T-helper 9 cell (primary cell): ENCODE results near the gene C12orf76.
"Not testable (repeated sequence)": the region's sequence is repeated elsewhere in the genome, so short reads cannot be mapped to it uniquely, and the experiment has no call there.

ENCODE experiments used
- DNase-seq: peaks from one replicate; pipeline ENCODE4 v3.0.0-alpha.2; 2020

Gene C12orf76

DNA sequence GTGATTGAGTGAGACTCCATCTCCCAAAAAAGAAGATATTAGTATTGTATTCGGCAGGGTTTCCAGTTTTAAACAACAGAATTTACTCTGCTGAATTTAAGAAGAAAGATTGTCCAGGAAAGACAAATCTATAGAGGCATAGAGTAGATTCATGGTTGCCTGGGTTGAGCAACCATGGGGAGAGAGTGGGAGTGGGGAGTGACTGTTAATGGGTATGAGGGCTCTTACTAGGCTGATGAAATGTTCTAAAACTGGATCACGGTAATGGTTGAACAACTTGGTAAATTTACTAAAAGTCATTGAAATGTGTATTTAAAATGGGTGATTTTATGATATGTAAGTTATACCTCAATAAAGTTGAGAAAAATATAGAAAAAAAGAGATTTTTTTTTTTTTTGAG, 13.9 kb upstream of the C12orf76 start:
- DNase-seq, result no peak

DNA sequence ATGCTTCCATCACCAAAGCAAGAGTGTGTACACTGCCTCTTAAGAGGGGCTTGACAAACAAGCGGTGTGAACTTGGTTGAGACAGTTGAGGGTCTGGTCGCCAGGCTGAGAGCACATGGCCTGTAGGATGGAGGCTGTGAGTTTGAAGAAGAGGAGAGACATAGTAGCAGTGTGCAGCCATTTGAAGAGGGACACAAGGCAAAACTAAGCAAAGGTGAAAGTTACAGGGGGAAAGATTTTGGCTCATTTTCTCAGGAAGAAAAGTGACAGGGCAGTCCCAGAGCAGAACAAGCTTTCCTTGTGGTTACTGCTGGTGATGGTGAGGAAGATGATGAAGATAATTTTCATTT, 11.3 kb upstream of the C12orf76 start:
- DNase-seq, result no peak

DNA sequence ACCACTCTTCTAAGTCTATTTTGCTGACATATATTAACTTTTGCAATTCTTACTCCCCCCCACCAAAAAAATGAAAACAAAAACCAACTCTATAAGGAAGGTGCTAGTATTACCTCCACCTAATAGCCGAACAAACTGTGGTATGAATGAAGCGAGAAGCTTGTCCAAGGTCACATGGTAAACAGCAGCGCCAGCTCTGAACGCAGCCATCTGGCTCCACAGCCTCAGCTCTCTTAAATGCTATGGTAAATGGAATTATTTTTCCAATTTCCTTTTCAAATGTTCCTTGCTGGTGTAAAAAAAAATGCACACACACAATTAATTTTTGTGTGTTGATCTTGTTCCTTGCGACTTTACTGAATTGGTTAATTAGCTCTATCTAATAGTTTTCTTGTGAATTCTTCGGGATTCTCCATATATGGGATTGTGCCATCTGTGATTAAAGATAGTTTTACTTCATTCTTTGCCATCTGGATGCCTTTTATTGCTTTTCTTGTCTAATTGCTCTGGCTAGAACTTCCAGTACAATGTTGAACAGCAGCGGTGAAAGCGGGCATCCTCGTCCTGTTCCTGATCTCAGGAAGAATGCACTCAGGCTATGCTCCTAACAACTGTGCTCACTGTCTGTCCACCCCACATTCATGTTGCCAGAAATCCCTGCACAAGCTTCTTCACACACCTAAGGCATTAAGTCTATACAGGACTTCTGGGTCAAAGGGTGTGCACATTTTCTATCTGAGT, 10.7 kb upstream of the C12orf76 start:
- DNase-seq, result no peak

DNA sequence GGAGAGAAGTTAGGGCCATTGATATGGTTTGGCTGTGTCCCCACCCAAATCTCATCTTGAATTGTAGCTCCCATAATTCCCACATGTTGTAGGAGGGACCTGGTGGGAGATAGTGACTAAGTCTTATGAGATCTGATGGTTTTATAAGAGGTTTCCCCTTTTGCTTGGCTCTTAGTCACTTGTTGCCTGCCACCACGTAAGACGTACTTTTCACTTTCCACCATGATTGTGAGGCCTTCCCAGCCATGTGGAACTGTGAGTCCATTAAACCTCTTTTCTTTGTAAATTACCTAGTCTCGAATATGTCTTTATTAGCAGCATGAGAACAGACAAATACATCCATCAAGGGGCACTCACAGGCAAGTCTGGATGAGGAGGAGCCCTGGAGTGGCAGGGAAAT, 8.3 kb upstream of the C12orf76 start:
- not testable (repeated sequence) for DNase-seq

DNA sequence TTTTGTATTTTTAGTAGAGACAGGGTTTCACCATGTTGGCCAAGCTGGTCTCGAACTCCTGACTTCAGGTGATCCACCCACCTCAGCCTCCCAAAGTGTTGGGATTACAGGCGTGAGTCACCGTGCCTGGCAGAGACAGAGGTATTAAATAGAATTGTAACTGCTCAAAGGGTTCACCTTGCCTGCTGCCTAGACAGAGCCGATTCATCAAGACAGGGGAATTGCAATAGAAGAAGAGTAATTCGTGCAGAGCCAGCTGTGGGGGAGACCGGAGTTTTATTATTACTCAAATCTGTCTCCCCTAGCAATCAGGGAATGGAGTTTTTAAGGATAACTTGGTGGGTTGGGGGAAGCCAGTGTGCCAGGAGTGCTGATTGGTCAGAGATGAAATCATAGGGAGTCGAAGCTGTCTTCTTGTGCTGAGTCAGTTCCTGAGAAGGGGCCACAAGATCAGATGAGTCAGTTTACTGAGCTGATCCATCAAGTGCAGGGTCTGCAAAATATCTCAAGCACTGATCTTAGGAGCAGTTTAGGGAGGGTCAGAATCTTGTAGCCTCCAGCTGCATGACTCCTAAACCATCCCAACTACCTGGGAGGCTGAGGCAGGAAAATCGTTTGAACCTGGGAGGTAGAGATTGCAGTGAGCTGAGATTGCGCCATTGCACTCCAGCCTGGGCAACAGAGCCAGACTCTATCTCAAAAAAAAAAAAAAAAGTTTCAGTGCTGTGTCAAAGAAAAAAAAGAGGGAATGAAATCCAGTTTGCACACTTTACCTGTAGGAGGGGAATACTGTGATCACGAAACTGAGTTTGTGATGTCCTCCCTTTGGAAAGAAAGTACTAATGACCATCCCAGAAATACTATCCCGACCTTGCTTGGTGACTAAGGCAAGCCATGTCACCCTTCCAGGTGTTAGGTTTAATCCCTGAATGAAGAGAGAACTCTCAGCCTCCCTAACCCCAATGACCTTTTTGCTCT, 7.3 kb upstream of the C12orf76 start:
- DNase-seq, result not testable (repeated sequence)

DNA sequence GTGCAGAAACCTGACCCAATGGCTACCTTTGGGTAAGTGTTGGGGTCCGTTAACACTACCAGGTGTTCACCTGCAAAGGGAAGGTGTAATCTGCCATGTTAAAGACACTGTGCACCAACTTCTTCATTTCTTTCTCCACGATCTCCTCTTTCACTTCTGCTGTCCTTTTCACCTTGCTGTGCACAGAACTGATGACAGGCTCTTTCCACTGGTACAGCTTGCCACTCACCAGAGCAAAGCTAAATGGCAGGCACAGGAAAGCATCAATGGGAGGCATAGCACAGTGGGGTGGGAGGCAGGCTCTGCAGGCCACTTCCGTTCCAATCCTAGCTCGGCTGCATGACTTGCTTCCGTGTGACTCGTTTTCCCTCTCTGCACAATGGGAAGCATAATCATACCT, 2.6 kb upstream of the C12orf76 start:
- no peak for DNase-seq

DNA sequence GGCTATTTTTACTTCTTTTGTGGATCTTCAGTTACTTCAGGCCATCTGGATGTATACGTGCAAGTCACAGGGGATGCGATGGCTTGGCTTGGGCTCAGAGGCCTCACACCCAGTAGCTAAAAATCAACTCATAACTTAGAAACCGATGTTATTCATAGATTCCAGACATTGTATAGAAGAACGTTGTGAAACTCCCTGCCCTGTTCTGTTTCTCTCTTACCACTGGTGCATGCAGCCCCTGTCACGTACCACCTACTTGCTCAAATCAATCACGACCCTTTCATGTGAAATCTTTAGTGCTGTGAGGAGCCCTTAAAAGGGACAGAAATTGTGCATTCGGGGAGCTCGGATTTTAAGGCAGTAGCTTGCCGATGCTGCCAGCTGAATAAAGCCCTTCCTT, 1.3 kb upstream of the C12orf76 start:
- DNase-seq, result not testable (repeated sequence)

DNA sequence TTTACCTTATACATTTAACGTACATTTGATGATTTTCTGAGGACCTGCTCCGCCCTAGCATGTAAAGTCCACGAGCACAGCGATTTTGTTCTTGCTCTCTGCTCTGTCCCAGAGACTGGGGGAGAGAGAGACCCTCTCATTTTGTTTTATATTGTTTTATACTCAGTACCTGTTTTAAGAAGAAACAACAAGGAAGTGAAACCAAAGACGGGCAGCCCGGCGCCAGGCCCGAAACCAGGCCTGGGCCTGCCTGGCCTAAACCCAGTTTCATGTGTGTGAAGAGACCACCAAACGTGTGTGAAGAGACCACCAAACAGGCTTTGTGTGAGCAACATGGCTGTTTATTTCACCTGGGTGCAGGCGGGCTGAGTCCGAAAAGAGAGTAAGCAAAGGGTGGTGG, 712 bp upstream of the C12orf76 start:
- DNase-seq, result not testable (repeated sequence)

DNA sequence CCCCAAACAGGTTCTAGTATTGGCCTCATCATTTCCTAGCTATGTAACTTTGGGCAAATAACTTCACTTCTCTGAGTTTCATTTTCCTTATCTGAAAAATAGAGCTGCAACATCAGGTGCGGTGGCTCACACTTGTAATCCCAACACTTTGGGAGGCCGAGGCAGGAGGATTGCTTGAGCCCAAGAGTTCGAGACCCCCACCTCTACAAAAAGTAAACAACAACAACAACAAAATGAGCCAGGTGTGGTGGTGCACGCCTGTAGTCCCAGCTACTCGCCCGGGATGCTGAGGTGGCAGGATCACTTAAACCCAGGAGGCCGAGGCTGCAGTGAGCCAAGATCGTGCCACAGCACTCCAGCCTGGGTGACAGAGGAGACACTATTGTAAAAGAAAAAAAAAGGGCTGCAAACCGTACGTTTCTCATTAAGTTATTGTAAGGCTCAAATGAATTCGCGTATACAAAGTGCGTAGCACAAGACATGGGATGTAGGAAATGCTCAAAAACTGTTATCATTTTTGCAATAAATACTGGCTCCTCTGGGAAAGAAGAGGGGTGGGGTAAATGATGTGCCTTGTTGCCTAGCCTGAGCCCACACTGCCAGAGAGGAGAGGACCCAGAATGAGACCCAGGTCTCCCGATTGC, 903 bp downstream of the C12orf76 start:
- DNase-seq, result no peak

DNA sequence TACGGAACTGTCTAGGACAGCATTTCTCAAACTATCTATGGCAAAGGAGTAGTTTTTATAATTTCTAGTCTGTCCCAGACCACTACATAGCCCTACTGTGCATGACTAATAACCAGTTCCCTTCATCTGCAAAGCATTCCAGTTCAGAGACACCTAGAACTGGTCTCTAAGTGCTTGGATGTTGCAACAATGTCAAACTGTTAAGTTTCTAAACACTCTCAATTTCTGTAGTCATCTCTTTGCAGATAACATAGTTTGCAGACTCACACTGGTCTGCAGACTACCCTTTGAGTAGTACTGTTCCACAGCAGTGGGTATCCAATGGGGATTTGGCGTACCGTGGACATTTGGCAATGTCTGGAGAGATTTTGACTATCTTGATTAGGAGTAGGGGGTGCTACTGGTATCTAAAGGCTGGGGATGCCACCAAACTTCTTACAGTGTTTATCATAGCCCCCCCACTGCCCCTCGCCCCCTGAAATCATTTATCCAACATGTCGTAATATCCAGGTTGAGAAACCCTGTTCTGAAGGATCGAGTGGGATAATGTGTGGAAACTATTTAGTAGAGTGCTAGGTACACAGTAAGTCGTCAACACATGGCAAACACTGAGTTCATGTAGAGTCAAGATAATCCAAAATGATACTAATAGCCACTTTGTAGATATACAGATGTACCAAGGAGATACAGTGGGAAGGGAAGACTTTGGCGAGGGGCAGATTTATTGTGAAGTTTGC, 1.7 kb downstream of the C12orf76 start:
- DNase-seq, result no peak

DNA sequence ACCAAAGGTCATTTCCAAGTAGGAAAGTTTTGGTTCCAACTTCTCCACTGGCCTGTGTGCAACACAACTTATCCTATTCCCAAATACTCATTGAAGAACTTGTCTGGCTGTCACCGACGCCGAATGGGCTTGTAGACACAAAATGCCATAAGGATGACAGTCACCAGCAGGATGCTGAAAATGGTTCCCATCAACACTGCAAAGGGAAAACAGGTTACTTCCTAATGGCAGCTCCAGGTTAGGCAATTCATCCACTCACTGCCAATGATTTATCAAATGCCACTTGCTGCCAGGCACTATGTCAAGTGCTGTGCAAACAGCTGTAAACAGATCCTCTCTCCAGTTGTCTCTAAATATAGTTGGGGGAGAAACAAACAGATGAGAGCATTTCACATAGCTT, 6.1 kb downstream of the C12orf76 start:
- DNase-seq, result no peak

DNA sequence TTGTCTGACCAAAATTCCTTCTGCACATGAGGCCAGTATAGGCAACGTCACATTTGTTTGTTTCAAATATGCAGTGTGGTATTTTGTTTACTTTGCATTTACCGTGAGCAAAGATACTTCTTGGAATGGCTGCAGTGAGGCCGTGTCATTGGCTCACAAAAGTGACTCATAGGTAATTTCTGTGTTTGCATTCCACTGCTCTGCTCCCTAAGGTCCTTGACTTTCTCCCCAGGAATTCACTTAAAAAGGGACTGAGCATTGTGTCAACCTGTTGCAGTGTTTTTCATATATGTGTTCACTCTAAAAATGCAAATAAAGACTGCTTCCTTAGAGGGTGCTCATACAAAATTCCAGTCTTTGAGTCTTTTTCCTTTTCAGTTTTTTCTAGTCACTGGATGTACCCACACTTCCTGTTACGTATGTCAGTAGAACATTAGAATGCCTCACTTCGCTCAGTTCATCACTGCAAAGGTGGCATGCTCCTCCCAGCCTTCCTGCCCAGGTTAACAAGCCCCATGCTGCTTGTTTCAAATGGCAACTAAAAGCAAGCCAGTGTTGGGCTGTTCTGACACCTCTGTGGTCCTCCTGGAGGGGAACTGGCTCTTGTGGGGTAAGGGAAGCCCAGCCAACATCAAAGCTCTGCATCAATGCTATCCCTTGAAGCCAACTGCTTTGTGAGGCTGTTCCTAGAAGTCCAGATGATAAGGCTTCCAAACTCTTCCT, 9.1 kb downstream of the C12orf76 start:
- no peak for DNase-seq

DNA sequence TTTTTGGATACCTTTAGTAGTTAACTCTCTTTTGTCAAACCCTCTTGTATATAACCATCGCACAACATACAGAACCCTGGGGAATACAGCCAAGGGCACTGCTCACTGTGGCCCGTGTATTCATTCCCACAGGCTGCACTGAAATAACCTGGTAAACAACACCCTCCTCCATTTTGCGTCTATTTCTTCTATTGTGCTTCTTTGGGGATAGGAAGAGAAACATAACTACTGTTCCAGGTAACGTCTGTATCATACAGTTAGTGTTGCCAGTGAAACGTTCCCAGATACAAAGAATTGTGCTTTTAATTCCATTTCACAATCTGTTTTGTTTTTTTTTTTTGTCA, 9.6 kb downstream of the C12orf76 start:
- DNase-seq, result no peak

DNA sequence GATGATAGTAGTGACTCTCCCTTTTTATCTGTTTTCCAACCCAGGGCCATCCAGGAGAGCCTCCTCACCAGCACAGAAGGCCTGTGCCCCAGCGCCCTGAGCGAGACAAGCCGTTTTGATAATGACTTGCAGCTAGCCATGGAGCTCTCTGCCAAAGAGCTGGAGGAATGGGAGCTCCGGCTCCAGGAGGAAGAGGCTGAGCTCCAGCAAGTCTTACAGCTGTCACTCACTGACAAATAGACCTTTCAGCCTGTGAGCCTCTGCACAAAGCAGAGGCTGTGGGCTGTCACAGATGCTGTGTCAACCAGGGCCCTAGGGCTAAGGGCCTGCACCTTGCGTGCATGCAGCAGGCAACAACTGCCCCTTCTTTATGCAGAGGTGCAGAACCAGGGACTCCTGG, 11.0 kb downstream of the C12orf76 start:
- no peak for DNase-seq

DNA sequence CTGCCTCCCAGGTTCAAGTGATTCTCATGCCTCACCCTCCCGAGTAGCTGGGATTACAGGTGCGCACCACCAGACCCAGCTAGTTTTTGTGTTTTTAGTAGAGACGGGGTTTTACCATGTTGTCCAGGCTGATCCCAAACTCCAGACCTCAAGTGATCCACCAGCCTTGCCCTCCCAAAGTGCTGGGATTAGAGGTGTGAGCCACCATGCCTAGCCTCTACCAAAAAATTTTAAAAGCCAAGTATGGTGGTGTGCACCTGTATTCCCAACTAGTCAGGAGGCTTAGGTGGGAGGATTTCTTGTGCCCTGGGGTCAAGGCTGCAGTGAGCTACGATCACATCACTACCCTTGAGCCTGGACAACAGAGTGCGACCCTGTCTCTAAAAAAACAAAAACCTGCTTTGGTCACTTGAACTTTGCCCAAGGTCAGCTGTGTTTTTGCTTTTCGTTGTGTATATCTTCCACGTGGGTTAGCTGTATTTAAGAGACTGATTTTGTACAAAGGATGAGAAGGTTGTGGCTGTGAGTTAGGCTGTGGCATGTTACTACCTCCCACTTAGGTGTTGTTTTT, 12.7 kb downstream of the C12orf76 start:
- no peak for DNase-seq

DNA sequence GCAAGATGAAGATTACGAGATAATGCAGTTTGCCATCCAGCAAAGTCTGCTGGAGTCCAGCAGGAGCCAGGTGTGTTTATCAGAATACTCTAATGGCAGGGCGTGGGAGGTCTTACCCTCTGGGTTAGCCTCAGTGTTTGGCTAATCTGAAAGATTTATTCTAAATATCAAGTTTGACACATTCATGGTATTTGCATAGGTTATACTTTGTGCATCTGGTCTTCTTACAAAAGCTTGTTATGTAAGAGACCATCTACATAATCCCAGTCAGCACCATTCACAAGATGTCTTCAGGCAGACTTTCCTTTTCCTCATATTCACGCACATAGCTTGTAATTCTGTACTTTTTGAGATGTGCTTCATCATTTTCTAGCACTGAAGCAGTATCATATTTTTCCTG, 14.4 kb downstream of the C12orf76 start:
- DNase-seq, result no peak

DNA sequence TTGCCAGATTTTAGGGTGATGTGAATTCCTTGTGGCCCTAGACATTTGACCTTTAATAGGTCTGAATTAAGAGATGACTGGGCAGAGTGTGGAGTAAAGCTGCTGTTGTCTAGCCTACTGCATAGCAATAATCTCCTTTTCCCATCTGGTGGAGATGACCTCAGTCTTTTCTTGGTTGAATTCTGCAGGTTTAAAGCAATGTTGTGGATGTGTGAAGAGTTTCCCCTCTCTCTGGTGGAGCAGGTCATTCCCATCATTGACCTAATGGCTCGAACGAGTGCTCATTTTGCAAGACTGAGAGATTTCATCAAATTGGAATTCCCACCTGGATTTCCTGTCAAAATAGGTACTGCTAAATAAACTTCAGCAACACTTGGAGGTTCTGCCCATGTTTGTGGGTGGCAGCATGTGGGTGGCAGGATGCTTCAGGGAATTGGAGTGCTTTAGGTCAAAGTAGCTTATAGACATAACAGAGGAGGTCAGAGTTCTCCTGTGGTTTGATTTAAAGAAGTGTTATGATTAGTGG, 19.0 kb downstream of the C12orf76 start:
- no peak for DNase-seq

DNA sequence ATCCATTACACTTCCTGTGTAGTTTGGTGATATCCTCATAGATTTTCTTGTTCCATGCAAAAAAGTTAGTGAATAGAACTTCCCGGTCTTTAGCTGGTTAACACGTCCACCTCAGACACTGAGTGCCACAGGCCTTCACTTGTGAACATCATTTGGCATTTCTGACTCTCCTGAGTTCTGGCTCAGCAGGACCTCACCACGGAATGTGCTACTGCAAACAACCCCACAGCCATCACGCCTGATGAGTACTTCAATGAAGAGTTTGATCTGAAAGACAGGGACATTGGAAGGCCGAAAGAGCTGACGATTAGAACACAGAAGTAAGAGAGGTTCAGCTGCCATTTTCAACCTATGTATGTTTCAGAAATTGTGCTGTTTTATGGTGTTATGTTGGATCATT, 20.0 kb downstream of the C12orf76 start:
- DNase-seq, result no peak

DNA sequence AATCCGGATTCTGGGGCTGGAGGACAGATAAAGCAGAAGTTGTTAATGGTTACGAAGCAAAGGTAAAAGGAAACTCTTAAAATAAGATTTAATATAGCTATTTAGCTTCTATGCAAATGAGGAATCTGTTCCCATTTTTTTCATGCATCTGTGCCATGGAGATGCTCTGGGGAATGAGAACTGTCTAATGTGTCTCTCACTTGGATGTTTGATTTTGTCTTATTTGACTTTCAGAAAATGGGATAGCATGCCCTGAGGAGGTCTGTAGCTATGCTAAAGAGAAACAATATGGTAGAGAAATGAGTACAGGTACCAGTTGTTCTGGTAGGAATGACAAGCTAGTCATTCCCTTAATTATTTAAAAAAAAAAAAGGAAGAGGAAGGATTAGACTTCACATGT, 24.3 kb downstream of the C12orf76 start:
- no peak for DNase-seq

DNA sequence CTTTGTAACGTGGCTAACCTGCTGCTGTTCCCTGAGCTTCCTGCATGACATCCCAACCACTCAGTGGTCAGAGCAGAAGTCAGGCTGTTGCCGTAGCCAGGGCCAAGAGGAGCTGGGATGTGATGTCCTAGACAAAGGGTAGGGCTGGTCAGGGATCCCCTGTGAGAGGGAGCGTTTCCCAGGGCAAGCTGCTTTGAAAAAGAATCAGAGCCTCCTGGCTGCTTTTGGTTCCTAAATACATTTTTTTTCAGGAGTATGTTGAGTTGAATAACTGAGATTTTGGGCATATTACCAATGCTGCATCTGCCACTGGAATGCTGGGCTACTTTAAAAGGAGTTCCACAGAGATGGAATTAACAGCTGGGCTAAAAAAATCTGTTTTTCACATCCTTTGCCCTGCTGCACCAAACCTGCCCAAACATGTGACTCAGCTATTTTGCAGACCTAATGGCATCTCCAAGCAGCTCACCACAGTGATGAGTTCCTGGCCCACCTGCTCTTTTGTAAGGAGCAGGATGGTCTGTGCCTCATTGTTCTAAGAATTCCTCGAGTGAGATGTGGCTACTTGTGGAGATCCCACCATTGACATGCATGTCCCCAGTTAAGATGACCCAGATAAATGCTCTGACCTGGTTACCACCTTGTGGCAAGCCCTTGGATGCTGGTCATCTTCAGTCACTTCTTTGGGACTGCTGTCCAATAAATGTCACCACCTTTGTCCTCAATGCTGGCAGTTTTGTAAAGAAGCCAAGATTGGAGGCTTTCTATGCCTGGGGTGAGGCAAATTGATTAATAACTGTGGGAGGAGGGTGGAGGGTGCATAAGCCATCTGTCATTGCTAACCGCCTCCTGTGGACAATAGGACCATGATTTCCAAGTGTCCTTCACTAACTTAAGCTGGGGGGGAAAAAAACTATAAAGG, 25.0 kb downstream of the C12orf76 start:
- no peak for DNase-seq

DNA sequence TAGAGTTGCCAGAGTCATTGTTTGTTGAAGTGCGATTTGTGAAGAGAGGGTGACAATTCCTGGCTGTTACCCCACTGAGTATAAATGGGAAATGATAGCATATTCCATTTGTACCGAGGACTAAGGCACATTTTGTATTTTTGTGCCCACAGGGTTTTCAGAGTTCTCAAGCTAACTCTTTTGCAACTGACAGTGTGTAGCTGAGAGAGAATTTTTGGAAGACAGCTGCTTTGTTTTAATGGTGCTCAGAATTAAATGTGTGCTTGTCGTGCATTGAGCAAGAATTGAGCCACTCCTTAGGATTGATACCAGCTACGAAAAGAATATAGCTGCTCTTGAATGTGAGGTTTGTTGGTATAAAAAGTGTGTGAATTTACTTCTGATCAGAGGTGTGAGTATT, 27.4 kb downstream of the C12orf76 start:
- DNase-seq, result no peak
